Panc1 (cell line): ENCODE measurements around the gene CFAP126. TPM values are rescaled to one million over a fixed set of nuclear protein-coding genes. Genes with fewer than 3 reads are reported as not detected.
"Not testable (repeated sequence)": the region's sequence is repeated elsewhere in the genome, so short reads cannot be mapped to it uniquely, and the experiment has no call there.

Experiments used
- ATAC-seq: fragments of 200-7000 bp; cut with Tn5 transposase; 2 replicates; pipeline ENCODE4 v1.9.1; 2020; ENCODE audit warnings: mild to moderate bottlenecking, moderate library complexity
- BruUV-seq: library from RNA; stranded (reverse); fragments of 400-500 nt; replicated peaks from 2 replicates; lab custom pipeline; 2021; lab: Mats Ljungman, UMichigan
- CTCF ChIA-PET: fragments of 300-600 bp; sonication (Branson Sonifier 250); formaldehyde crosslinking; loops from one replicate; lab custom pipeline; 2022; ENCODE audit warnings: antibody characterized with exemption; lab: Charles Lee
- POLR2A ChIA-PET: fragments of 300-600 bp; sonication (Branson Sonifier 250); formaldehyde crosslinking; loops from one replicate; lab custom pipeline; 2022; ENCODE audit warnings: antibody characterized with exemption; lab: Charles Lee
- DNase-seq: peaks from one replicate; pipeline ENCODE4 v3.0.0-alpha.2; 2010; ENCODE audit warnings: low read depth, low spot score
- H3K27ac ChIP-seq: 2 replicates; pipeline ENCODE4 v1.5.1; 2011; ENCODE audit warnings: mild to moderate bottlenecking, low read length, inconsistent platforms
- H3K27me3 ChIP-seq: fragments of 200-500 bp; sonication (Bioruptor generic); 2 replicates; pipeline ENCODE4 v1.6.0; 2014; ENCODE audit warnings: low read length, inconsistent platforms; ENCODE audit not compliant: control insufficient read depth, insufficient read depth
- H3K36me3 ChIP-seq: fragments of 200-500 bp; sonication (Bioruptor generic); 2 replicates; pipeline ENCODE4 v1.5.1; 2014; ENCODE audit warnings: inconsistent platforms, mild to moderate bottlenecking, low read length, moderate library complexity; ENCODE audit not compliant: control insufficient read depth, insufficient read depth
- H3K4me1 ChIP-seq: 2 replicates; pipeline ENCODE4 v1.5.1; 2011; ENCODE audit warnings: inconsistent platforms, mild to moderate bottlenecking, low read length, moderate library complexity; ENCODE audit not compliant: control insufficient read depth, insufficient read depth
- H3K4me3 ChIP-seq, 2 experiments: 2 replicates each; pipeline ENCODE4 v1.5.1; 2011 to 2012; ENCODE audit warnings: low read depth in 2 of 2, low read length in 2 of 2, mild to moderate bottlenecking in 2 of 2, inconsistent platforms in 1 of 2, moderate library complexity in 1 of 2
- H3K9me3 ChIP-seq: fragments of 200-500 bp; sonication (Bioruptor generic); 2 replicates; pipeline ENCODE4 v1.5.1; 2014; ENCODE audit warnings: low read depth, mild to moderate bottlenecking, inconsistent platforms, low read length, moderate library complexity; ENCODE audit not compliant: control insufficient read depth, insufficient read depth
- POLR2AphosphoS5 ChIP-seq: IDR thresholded peaks from 2 replicates; pipeline ENCODE4 v1.6.1; 2012; ENCODE audit warnings: mild to moderate bottlenecking, low read depth, low read length, moderate library complexity
- SIN3A ChIP-seq: IDR thresholded peaks from 2 replicates; pipeline ENCODE4 v1.6.1; 2012; ENCODE audit warnings: low read depth, mild to moderate bottlenecking, low read length, moderate library complexity, borderline replicate concordance; ENCODE audit not compliant: insufficient read depth
- TCF7L2 ChIP-seq: IDR thresholded peaks from 2 replicates; pipeline ENCODE4 v1.6.1; 2011; ENCODE audit warnings: mild to moderate bottlenecking, low read depth, low read length, inconsistent platforms
- in situ Hi-C: cut with HindIII; loops from 2 replicates; pipeline ENCODE4 v1.10.0; 2016; ENCODE audit warnings: low sequenced_read_pairs, low pct_unique_long_range_greater_than_20kb
- intact Hi-C: fragments of 100-400 bp; cut with micrococcal nuclease; formaldehyde crosslinking; loops from one replicate; pipeline ENCODE4 v1.10.0; 2022; ENCODE audit not compliant: unreplicated experiment
- total RNA-seq: library from RNA; stranded (reverse); gene quantifications from one replicate; pipeline ENCODE4 v1.2.1, GENCODE V29; 2021; ENCODE audit not compliant: unreplicated experiment
- TF ChIP-seq, protein P1 (sequence below): fragments of 450-650 bp; IDR thresholded peaks from 2 replicates; pipeline ENCODE4 v1.5.1; 2017; ENCODE audit warnings: mild to moderate bottlenecking
- TF ChIP-seq, protein P2 (sequence below), 2 experiments: IDR thresholded peaks; 2 replicates each; pipeline ENCODE4 v1.6.1; 2011 to 2012; ENCODE audit warnings: low read depth in 2 of 2, control low read depth in 1 of 2, low read length in 1 of 2, mild to moderate bottlenecking in 1 of 2, moderate library complexity in 1 of 2; ENCODE audit not compliant: insufficient read depth in 1 of 2

Gene CFAP126
- total RNA-seq, 1 experiment from 2014 or later, result not detected

DNA sequence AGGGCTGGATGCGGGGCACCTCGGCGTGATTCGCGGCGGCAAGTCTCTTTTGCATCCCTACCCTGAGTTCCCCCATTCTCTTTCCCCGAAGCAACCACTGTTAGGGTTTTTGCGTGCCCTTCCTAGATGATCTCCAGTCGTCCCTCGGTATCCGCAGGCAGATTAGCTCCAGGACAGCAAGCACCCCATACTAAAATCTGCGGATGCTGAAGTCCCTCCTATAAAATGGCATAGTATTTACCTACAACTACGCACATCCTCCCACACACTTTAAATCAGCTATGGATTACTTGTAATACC, 22.8 kb upstream of the CFAP126 start:
- no peaks in the 10 kb centered on the region for H3K27me3 ChIP-seq
- DNase-seq (no peak), ATAC-seq (no peak; the same call in 1 of the 2 replicates)
- in situ Hi-C loops, result loop anchor here (25.0 kb wide), 1 partner anchor 178 kb away; the partner anchor contains the start of genes APOA2, FCER1G and NDUFS2
- peaks cover 26% of the 10 kb centered on the region for H3K4me1 ChIP-seq
- ChIA-PET POLR2A (no interaction called here), CTCF (no interaction called here)
- peak overlapping the region; percentile 86 for H3K27ac ChIP-seq
- H3K4me3 ChIP-seq, result peak overlapping the region; percentile 68 to 89
- H3K9me3 ChIP-seq, result no peaks in the 10 kb centered on the region
- TF ChIP-seq, protein P1, sequence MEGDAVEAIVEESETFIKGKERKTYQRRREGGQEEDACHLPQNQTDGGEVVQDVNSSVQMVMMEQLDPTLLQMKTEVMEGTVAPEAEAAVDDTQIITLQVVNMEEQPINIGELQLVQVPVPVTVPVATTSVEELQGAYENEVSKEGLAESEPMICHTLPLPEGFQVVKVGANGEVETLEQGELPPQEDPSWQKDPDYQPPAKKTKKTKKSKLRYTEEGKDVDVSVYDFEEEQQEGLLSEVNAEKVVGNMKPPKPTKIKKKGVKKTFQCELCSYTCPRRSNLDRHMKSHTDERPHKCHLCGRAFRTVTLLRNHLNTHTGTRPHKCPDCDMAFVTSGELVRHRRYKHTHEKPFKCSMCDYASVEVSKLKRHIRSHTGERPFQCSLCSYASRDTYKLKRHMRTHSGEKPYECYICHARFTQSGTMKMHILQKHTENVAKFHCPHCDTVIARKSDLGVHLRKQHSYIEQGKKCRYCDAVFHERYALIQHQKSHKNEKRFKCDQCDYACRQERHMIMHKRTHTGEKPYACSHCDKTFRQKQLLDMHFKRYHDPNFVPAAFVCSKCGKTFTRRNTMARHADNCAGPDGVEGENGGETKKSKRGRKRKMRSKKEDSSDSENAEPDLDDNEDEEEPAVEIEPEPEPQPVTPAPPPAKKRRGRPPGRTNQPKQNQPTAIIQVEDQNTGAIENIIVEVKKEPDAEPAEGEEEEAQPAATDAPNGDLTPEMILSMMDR, result no peak
- no peak for TF ChIP-seq TCF7L2
- TF ChIP-seq, protein P2, sequence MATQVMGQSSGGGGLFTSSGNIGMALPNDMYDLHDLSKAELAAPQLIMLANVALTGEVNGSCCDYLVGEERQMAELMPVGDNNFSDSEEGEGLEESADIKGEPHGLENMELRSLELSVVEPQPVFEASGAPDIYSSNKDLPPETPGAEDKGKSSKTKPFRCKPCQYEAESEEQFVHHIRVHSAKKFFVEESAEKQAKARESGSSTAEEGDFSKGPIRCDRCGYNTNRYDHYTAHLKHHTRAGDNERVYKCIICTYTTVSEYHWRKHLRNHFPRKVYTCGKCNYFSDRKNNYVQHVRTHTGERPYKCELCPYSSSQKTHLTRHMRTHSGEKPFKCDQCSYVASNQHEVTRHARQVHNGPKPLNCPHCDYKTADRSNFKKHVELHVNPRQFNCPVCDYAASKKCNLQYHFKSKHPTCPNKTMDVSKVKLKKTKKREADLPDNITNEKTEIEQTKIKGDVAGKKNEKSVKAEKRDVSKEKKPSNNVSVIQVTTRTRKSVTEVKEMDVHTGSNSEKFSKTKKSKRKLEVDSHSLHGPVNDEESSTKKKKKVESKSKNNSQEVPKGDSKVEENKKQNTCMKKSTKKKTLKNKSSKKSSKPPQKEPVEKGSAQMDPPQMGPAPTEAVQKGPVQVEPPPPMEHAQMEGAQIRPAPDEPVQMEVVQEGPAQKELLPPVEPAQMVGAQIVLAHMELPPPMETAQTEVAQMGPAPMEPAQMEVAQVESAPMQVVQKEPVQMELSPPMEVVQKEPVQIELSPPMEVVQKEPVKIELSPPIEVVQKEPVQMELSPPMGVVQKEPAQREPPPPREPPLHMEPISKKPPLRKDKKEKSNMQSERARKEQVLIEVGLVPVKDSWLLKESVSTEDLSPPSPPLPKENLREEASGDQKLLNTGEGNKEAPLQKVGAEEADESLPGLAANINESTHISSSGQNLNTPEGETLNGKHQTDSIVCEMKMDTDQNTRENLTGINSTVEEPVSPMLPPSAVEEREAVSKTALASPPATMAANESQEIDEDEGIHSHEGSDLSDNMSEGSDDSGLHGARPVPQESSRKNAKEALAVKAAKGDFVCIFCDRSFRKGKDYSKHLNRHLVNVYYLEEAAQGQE (IDR thresholded peaks at IDR 0.05; ENCODE audit: insufficient read depth in 1 of 2, low read depth in 2 of 2, low read length in 1 of 2), result no peak
- no peak for TF ChIP-seq POLR2AphosphoS5
- TF ChIP-seq SIN3A, result no peak
- intact Hi-C loops, result no loop called here
- H3K36me3 ChIP-seq, result no peaks in the 10 kb centered on the region
- TSS peak; percentile 96 for BruUV-seq

- ATAC-seq, result peak; percentile 94
- intact Hi-C loops, result no loop called here
- ChIA-PET POLR2A (interaction anchor here (0.6 to 1.6 kb wide), 3 partner anchors 10 to 48 kb away, joined by 4 to 5 read pairs (median 4); no protein-coding TSS in a partner anchor), CTCF (interaction anchor here (0.7 to 1.4 kb wide), 2 partner anchors 17 to 50 kb away, joined by 3 to 4 read pairs; no protein-coding TSS in a partner anchor)
- no peaks in the 10 kb centered on the region for H3K27me3 ChIP-seq
- in situ Hi-C loops, result loop anchor here (25.0 kb wide), 1 partner anchor 178 kb away; the partner anchor contains the start of genes APOA2, FCER1G and NDUFS2
- H3K4me1 ChIP-seq, result peaks cover 26% of the 10 kb centered on the region
- peak; percentile 78 for DNase-seq
- no peak for TF ChIP-seq TCF7L2
- TF ChIP-seq, protein P2 (IDR thresholded peaks at IDR 0.05; ENCODE audit: insufficient read depth in 1 of 2, low read depth in 2 of 2, low read length in 1 of 2), result no peak
- peak; percentile 81; the same call in 1 of the 2 replicates for TF ChIP-seq POLR2AphosphoS5
- H3K27ac ChIP-seq, result peak overlapping the region; percentile 88
- BruUV-seq, result no TSS peak
- H3K36me3 ChIP-seq, result no peaks in the 10 kb centered on the region
- peak overlapping the region; percentile 68 to 89 for H3K4me3 ChIP-seq
- H3K9me3 ChIP-seq, result no peaks in the 10 kb centered on the region
These were observed 22.2 kb upstream of the CFAP126 start for GRCh38 chr1:161389691-161390558.

DNA sequence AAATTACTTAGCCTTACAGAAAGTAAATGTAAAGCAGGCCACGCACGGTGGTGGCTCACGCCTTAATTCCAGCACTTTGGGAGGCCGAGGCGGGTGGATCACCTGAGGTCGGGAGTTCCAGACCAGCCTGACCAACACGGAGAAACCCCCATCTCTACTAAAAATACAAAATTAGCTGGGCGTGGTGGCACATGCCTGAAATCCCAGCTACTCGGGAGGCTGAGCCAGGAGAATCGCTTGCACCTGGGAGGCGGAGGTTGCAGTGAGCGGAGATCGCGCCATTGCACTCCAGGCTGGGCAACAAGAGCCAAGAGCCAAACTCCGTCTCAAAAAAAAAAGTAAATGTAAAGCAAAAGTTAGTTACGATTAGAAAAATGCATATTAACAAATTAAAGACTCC, 21.5 kb upstream of the CFAP126 start:
- intact Hi-C loops, ATAC-seq, BruUV-seq, H3K9me3 ChIP-seq, H3K27me3 ChIP-seq, DNase-seq, H3K36me3 ChIP-seq: not testable (repeated sequence)
- Histone ChIP-seq H3K27ac (peak overlapping the region; percentile 88), H3K4me3 (peak overlapping the region; percentile 65), H3K4me1 (peaks cover 26% of the 10 kb centered on the region)
- ChIA-PET POLR2A (interaction anchor here (0.7 to 1.6 kb wide), 3 partner anchors 11 to 198 kb away, joined by 4 read pairs; no protein-coding TSS in a partner anchor), CTCF (interaction anchor here (1.4 kb wide), 1 partner anchor 51 kb away, joined by 4 read pairs; no protein-coding TSS in a partner anchor)
- in situ Hi-C loops, result loop anchor here (25.0 kb wide), 1 partner anchor 177 kb away; the partner anchor contains the start of genes APOA2, FCER1G and NDUFS2
